HG03066 (cell line): Measurements from ENCODE around the gene KCNJ1.
A peak's percentile ranks its signal among the peaks of the same experiment; 100 is the strongest.

Experiments used
- ATAC-seq: cut with Tn5 transposase; IDR thresholded peaks from one replicate; pipeline ENCODE4 v1.9.1; 2021; ENCODE audit warnings: low read depth; ENCODE audit not compliant: unreplicated experiment

The KCNJ1 gene

GRCh38 chr11:128796270-128796669 is 70.8 kb downstream of the KCNJ1 start:
- ATAC-seq: peak; percentile 97

GRCh38 chr11:128790196-128790595 is 76.9 kb downstream of the KCNJ1 start:
- ATAC-seq: no peak

- no peak for ATAC-seq
Observed at GRCh38 chr11:128789497-128790150, 77.5 kb downstream of the KCNJ1 start.
